HG03103 (cell line): ENCODE measurements around the gene ATAD1.

Experiments
- ATAC-seq: cut with Tn5 transposase; IDR thresholded peaks from one replicate; pipeline ENCODE4 v1.9.1; 2021; ENCODE audit warnings: low read depth; ENCODE audit not compliant: unreplicated experiment

Gene ATAD1

DNA sequence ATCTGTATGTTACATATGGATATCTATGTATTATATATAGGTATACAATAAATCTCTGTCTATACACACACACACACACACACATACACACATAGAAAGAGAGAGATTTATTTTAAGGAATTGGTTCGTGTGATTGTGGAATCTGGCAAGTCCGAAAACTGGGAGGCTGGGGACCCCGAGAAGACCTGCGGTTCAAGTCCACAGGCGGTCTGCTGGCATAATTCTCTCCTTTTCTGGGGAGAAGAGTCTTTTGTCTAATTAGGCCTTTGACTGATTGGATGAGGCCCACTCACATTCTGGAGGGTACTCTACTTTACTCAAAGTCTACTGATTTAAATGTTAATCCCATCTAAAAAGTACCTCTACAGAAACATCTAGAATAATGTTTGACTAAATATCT is 93.2 kb downstream of the ATAD1 start:
- no peak for ATAC-seq

DNA sequence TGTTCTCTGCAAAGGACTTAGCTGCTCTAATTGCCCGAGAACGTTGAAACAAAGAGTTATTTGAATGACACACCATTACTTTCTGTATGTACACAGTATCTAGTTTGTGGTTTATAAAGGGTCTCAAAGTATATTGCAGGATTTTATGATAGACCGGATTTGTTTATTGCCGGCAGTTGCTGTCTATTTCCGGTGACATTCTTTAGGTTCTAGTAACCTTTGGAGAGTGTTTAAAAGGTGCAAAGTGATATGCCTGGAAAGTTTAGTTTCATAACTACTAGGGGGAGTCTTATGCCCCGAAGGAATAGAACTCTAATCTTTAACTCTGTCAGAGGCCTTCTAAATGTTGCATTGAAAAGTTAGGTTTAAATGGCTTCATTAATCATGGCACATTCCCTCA is 94.5 kb downstream of the ATAD1 start:
- no peak for ATAC-seq

DNA sequence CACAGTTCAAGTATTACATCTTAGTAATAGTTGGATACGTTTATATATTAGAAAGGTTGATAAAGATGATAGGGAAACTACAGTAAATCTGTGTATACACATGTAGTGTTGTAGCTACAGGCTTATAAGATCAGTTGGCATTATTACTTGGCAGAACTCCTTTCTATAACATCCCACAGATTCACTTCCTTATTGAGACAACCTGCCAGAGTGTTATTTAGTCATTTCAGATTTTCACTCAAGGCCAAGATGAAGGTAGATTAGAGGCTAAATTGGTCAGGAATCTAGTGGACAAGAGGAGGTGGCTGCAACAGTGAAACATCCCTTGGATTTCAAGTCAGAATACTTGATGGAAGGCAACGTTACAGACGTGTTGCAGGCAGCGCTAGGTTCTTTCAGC is 95.3 kb downstream of the ATAD1 start:
- ATAC-seq: no peak

DNA sequence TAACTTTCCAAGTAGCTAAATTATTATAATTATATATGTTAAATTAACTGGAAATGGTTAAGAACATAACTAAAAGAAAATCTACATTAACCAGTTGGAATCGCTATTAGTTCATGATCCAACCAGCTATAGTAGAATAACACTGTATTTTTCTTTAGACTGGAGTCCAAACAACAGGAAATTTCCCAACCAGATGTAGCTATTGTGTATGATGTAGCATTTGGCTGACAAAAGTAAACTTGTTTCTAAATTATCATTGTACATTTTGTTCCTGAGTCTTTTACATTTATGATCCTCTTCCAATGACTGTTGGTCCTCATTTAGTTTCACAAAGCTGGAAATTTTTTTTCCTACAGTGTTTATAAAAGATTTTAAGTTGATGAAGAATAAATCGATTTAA is 96.2 kb downstream of the ATAD1 start:
- no peak for ATAC-seq

DNA sequence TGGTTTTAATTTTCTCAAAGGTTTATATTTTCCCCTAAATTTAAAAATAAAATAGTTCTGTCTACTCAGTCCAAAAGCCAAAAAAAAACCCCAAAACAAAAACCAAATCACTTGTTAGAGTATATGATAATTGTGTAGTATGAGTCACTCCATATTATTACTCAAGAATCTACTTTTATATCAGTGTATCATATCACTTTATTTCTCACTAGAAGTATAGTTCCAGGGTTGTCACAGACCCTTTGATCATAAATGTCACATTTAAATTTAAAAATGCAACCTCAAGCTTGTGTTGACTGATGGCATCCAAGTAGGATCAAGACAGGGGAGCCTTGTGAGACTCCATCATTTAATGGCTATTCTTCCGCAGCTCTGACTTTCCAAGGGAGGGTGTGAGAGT is 97.4 kb downstream of the ATAD1 start:
- no peak for ATAC-seq

DNA sequence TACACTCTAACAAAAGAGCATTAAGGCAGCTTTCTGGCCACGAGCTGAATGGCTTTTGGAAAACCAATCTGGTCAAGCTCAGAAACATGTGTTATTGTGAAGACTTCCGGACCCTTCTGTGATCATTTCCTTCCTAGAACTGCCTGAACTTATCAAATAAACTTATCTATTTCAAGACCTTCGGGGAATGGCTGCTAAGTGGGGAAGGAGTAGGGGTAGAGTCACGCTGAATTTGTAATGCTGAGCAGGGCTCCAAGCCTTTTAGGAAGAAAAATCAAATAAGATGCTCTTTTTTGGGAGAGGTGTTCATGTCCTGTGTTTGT is 101.7 kb downstream of the ATAD1 start:
- ATAC-seq: no peak

DNA sequence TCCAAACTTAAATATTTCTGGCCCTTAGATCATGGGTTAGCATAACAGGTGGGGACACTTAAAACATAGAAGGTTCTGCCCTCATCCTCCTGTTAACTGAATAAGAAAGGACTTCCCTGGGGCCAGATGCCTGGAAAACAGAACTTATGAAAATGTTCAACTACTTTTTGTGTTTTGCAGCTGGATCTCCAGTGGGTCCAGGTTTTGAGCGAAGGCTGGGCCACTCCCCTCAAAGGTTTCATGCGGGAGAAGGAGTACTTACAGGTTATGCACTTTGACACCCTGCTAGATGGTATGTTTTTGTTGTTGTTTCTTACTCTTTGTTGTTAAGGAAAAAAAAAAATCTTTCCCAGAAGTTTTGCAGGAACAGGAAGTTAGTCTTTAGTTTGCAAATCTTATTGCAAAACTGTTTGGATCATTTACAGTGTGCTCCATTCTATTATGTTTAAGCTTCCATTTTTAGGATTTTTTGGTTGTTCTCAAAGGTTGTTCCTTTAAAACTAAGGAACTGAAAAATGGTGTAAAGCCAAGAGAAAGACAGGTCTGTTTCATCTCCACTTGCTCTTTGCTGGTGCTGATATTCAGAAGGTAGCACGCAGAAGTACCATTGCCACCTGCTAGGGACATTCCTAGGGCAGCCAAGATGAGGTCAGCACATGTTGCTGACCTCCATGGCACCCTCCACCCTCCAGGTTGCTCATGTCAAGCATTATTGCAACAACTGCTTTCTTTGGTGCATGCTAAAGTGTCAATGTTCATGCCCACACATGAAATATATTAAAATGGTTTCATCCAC is 102.3 kb downstream of the ATAD1 start:
- no peak for ATAC-seq

DNA sequence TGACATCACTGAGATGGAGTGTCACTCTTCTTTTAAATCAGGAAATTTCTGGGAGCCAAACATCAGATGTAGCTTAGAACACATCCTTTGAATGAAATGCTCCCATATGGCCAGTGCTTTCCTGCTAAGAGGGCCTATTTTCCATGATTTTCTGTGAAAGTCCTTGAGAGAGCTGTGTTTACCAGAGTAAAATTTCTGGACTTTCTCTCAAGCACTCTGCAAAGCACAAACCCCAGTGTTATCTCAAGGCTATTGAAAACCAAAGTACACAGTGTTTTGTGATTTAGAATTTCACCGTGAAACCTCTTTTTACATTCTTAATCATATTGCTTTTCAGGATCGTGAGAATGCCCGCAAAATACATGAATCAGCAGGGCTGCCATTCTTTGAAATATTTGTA is 104.3 kb downstream of the ATAD1 start:
- ATAC-seq: no peak

DNA sequence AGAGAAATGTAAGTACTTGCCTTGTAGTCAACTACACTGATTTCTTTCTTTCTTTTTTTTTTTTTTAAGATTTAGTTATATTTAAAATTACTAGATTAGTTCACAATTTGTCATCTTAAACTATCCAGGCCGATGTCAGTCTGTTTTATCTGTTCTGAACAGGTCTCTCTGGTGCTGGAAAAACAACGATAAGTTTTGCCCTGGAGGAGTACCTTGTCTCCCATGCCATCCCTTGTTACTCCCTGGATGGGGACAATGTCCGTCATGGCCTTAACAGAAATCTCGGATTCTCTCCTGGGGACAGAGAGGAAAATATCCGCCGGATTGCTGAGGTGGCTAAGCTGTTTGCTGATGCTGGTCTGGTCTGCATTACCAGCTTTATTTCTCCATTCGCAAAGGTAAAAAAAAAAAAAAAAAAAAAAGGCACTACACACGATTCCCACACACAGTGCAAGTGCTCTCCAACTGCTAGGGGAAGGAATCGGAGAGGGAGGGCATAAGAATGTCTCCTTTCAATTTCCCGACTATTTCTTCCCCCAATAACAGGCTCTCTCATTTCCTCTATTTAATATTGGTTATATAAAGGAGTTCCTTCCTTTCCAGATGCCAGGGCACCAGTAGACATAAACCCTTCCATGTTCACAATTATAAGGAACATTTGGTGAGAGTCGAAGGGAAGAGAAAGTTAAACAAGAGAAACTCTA is 105.0 kb downstream of the ATAD1 start:
- no peak for ATAC-seq

DNA sequence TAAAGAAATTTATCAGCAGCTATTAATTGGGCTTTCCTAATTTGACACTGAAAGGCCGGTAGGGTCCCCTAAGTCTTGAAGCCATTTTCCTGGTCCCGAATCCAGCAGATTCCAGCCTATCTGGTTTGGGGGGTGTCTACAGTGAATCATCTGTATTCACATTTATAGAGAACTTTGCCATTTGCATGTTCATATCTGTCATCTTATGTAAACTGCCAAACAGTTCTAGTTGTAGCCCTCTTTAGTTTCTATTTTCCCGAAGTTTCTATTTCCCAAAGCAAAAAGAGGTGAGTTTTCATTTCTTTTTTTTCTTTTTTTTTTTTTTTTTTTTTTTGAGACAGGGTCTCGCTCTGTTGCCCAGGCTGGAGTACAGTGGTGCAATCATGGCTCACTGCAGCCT is 110.8 kb downstream of the ATAD1 start:
- no peak for ATAC-seq

DNA sequence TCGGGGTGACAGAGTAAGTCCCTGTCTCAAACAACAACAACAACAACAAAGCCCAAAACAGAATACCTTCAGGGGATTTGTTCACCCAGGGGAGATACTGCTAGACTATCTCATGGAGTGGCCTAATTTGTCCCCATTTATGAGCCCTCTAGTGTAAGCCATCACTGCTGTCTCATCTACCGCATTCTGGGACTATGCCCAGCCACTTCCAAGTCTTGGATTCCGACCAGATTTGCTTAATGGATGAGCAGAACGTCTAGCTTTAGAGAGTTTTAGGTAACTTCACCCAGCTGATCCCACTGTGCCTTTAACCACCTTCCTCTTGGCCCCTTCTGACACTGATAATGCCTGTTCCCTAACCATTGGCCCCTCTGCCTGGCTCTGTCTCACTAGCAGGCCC is 111.3 kb downstream of the ATAD1 start:
- no peak for ATAC-seq

DNA sequence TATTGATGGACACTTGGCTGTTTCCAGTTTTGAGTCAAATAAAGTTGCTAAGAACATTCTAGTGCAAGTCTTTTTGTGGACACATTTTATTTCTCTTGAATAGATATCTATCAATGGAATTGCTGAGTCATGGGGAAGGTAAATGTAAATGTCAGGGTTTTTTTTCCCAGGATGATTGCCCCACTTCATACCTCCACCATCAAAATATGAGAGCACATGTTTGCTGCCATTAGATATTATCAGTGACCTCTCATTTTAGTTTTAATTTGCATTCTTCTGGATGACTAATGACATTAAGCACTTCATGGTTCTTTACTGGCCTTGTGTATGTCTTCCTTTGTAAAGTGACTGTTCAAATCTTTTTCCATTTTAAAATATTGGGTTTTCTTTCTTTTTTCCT is 112.7 kb downstream of the ATAD1 start:
- ATAC-seq: no peak

DNA sequence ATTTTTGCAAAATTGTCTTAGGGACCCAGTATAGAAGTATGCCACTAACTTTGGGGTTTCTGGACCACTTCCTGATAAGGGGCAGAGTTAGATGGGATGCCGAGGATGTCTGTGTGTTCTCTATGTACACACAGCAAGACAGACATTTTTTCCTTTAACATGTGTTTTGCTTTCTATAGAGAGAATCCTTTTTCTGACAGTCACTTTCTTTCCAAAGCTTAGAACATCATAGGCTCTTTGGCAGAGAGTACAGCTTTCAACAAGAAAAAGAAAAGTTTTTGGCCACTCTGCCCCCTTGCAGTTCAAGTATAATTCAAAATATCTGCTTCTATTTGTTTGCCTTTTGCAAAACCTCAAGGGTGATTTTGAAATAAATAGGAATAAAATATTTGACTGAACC is 114.3 kb downstream of the ATAD1 start:
- ATAC-seq: no peak

DNA sequence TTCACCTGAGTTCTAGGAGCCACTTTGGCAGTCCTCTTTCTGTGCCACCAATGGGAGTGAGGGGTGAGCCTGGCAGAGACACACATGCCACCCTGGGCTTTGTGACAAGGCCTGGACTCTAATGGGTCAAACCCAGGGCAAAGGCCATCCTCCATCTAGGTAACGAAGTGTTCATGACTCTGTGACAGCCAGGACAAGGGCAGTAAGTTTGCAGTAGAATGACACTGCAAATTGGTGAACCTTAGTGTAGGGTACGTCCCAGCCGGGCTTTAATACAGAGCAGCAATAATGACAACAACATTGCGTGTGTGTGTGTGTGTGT is 115.1 kb downstream of the ATAD1 start:
- no peak for ATAC-seq

DNA sequence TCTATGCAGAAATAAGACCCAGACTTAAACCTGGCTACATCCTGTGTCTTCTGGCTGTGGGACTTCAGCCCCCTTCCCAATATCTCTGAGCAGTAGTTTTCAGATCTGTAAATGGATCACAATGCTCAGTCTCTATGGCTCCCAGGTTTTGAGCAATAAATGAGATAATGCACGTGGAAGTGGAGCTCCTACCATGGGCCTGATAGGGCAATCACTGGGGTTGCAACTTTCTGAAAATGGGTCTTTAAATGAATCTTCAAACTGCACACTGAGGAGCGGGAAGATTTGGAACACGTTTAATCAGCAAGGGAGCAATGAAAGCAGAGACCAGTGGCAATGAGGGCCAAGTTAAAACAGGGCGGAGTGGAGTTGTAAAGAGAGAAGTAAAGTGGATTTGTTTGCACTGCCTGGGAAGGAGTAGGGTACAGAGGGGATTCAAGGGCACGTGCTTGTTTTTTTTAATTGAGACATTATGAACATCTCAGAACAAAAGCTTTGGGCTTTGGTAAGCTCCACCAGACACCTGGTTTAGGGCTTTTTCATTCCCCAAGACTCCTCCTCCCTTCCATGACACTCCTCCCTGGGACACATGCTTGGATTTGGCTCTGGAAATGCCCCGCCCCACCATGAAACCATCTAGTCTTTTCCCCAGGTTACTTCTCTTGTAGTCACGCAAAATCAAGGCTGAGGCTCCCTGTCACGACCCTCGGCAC is 115.6 kb downstream of the ATAD1 start:
- no peak for ATAC-seq
